Loucy (cell line): ENCODE data around the gene HECTD1.
"Not testable (repeated sequence)": the region's sequence is repeated elsewhere in the genome, so short reads cannot be mapped to it uniquely, and the experiment has no call there.

ENCODE experiments used
- EZH2phosphoT487 ChIP-seq: fragments of 200-600 bp; IDR thresholded peaks from 2 replicates; pipeline ENCODE4 v1.6.1; 2018; ENCODE audit warnings: antibody characterized with exemption, mild to moderate bottlenecking, moderate library complexity, borderline replicate concordance
- TF ChIP-seq, protein P1 (sequence below): fragments of 200-600 bp; sonication (generic); conservative IDR thresholded peaks from 2 replicates; pipeline ENCODE4 v1.5.1; 2014; ENCODE audit warnings: mild to moderate bottlenecking, antibody characterized with exemption, low read length

DNA sequence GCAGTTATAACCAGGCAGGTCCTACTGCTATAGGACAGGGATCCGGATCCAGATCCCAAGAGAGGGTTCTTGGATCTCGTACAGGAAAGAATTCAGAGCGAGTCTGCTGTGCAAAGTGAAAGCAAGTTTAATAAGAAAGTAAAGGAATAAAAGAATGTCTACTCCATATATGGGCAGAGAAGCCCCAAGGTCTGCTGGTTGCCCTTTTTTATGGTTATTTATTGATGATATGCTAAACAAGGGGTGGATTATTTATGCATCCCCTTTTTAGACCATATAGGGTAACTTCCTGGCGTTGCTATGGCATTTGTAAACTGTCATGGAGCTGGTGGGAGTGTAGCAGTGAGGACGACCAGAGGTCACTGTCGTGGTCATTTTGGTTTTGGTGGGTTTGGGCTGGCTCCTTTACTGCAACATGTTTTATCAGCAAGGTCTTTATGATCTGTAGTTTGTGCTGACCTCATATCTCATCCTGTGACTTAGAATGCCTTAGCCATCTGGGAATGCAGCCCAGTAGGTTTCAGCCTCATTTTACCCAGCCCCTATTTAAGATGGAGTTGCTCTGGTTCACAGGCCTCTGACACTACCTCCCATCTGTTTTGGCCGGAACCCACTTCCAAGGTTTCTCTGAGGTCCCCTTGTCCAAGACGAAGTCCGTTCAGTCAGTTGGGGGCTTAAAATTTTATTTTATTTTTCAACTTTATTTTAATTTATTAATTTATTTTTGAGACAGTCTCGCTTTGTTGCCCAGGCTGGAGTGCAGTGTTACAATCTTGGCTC lies 34.8 kb upstream of the HECTD1 start:
- TF ChIP-seq, protein P1, sequence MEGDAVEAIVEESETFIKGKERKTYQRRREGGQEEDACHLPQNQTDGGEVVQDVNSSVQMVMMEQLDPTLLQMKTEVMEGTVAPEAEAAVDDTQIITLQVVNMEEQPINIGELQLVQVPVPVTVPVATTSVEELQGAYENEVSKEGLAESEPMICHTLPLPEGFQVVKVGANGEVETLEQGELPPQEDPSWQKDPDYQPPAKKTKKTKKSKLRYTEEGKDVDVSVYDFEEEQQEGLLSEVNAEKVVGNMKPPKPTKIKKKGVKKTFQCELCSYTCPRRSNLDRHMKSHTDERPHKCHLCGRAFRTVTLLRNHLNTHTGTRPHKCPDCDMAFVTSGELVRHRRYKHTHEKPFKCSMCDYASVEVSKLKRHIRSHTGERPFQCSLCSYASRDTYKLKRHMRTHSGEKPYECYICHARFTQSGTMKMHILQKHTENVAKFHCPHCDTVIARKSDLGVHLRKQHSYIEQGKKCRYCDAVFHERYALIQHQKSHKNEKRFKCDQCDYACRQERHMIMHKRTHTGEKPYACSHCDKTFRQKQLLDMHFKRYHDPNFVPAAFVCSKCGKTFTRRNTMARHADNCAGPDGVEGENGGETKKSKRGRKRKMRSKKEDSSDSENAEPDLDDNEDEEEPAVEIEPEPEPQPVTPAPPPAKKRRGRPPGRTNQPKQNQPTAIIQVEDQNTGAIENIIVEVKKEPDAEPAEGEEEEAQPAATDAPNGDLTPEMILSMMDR = not testable (repeated sequence)
- not testable (repeated sequence) for TF ChIP-seq EZH2phosphoT487
